HG03139 (cell line): ENCODE results near the gene BYSL.

Source experiments
- ATAC-seq: cut with Tn5 transposase; IDR thresholded peaks from one replicate; pipeline ENCODE4 v1.9.1; 2021; ENCODE audit not compliant: unreplicated experiment

The BYSL gene

GRCh38 chr6:41920921-41921711, at the start of gene BYSL, which contains the start of gene MED20:
Gene BYSL (plus strand): TSS chr6:41921499. CDS start chr6:41921563, 64 bp downstream.
Gene MED20 (minus strand): TSS chr6:41921139. CDS start chr6:41921018, 121 bp downstream.
- ATAC-seq: peak; percentile 77

DNA sequence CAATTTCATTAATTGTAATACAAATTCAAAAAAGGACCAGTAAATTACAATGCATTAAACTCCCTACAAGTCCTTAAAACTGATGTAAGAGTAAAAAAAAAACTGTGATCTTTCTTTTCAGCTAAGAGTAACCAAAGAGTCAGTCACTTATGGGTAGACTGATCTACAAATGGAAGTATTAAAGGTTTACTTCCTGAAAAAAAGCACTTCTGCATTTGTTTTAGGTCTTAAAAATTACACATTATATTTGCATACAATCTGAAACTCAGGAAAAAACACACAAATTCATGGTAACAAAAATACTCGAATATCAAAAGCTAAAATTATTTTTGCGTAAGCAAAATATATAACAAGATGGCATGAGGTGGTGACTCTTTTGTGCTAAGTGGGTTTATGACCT, 49.6 kb upstream of the BYSL start:
- no peak for ATAC-seq

GRCh38 chr6:41872147-41872546, 49.2 kb upstream of the BYSL start:
- ATAC-seq: no peak

GRCh38 chr6:41874741-41875140, 46.6 kb upstream of the BYSL start:
- ATAC-seq: no peak

- ATAC-seq: no peak
Observed at GRCh38 chr6:41877051-41877680, 44.1 kb upstream of the BYSL start.

DNA sequence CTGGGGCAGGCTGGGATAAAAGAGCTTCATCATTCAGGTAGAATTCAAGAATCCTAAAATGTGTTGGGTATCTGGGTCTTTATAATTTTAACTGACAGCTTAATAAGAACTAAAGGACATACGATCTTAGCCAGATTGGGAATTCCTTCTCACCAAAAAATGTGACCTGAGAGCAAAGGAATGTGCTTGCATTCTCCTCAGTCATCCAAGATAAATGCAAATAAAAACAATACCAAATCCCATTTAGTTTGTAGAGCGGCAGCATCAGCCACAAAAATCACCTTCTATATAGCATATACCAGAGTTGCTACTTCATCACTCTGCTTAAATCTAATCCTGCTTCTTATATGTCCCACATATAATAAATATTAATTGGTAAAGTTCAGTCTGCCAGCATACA, 43.1 kb upstream of the BYSL start:
- no peak for ATAC-seq

DNA sequence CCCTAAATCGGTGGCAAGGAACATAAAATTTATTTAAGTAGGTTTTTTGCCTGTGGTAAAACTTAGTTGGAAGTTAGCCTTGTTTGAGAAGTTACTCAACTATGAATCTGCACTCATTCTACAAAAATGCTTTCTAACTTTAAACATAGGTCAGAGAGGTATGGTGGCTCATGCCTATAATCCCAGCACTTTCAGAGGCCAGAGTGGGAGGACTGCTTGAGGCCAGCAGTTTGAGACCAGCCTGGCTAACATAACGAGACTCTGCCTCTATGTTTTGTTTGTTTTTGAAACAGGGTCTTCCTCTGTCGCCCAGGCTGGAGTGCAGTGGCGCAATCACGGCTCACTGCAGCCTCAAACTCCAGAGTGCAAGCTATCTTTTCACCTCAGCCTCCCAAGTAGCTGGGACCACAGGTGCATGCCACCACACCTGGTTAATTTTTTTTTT, 42.3 kb upstream of the BYSL start:
- ATAC-seq: no peak

DNA sequence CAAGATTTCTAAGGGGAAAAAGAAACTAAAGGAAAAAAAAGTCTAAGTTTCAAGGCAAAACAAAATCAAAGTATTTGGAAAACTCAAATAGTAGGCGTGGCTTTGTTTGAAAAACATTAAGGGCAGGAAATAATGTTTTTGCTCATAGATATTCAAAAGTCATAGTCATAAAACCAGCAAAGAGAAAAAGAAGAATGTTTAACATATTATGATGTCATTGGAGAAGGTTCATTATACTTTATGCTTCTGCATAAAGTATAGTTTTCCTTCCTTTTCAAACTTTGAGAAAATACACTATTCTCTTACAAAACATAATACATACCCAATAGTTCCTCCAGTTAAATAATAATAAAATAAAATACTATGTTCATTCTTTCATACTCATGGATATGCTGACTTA, 39.8 kb upstream of the BYSL start:
- no peak for ATAC-seq

- no peak for ATAC-seq
Observed at GRCh38 chr6:41884957-41885356, 36.3 kb upstream of the BYSL start.

DNA sequence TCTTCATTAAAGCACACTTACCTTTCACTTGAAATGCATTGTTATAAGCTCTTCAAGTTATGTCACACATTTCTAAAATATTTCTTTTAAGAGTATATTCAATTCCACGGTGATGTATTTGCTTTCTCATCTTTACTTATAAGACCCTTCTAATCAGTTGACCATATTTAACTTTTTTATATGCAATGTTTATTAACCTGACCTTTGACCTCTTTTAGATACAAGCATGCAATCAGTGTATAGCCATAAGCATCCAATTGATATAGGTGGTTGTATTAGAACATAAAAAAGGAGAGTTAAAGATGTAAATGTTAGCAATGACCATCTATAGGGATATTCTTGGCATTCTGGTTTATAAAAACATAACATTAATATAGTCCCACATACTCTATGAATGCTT, 35.4 kb upstream of the BYSL start:
- no peak for ATAC-seq

- no peak for ATAC-seq
Observed at GRCh38 chr6:41887331-41887751, 34.0 kb upstream of the BYSL start.

DNA sequence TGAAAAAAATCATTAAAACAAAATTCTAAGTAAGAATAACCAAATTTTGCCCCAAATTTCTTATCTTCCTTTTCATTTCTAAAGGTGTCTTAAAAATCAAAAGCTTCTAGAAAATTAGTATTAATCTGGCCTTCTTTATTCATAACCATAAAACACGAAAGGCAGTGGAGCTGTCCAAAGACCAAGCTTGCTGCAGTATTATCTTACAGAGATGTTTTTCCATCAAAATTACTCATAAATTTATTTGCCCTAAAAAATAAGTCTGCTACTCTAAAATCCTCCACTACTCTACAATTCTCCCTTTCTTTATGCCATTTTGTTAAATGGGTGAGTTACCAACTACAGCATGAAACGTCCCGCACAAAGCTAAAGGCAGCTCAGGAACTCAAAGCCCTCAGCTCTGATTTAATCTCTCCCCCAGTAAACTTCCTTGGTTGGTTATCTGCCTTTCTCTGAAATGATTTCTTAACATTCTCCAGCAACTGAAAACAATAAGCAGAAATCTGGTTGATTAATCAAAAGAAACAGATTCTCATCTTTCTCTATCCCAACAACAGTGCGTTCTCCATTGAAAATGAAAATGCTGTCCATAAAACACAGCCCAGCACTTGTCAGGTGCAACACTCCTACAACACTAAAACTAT, 28.3 kb upstream of the BYSL start:
- ATAC-seq: no peak

- ATAC-seq: peak; percentile 31
Observed at GRCh38 chr6:41894366-41895299, 26.7 kb upstream of the BYSL start.

- peak; percentile 72 for ATAC-seq
Observed at GRCh38 chr6:41895300-41896233, 25.7 kb upstream of the BYSL start, which contains the start of gene USP49. Gene USP49 (minus strand): TSS chr6:41895375. CDS start chr6:41806983, 88,392 bp downstream.

DNA sequence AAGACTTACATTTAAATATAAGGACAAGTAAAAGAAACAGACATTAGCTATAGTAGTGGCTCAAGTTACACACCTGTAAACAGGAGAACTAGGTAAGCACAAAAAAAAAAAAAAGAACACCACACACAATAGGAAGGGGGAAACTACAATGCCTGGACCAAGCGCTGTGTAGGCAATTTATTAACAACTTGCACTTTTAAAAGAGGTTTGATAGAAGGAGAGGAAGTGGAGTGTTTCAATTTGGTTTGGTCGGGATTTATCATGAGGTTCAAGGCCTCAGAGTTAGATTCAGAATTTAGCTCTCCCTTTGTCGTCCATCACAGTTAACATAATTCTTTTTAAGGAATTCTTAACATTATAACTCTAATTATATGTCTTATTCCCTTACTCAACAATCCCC, 25.0 kb upstream of the BYSL start:
- ATAC-seq: no peak

- ATAC-seq: no peak
Observed at GRCh38 chr6:41900861-41901260, 20.4 kb upstream of the BYSL start.

- no peak for ATAC-seq
Observed at GRCh38 chr6:41901882-41902519, 19.3 kb upstream of the BYSL start.

- ATAC-seq: no peak
Observed at GRCh38 chr6:41909727-41910126, 11.6 kb upstream of the BYSL start.

GRCh38 chr6:41914343-41914742, 7.0 kb upstream of the BYSL start:
- ATAC-seq: no peak
